MM.1S (cell line): ENCODE measurements around the gene PEDS1.

Source experiments
- DNase-seq: peaks from one replicate; pipeline ENCODE4 v3.0.0-alpha.2; 2015
- H2AFZ ChIP-seq: fragments of 300-600 bp; sonication (generic); 2 replicates; pipeline ENCODE4 v1.6.0; 2016; ENCODE audit warnings: antibody characterized with exemption, low read length
- H3F3A ChIP-seq: fragments of 300-600 bp; sonication (generic); 2 replicates; pipeline ENCODE4 v1.6.1; 2016; ENCODE audit warnings: mild to moderate bottlenecking, antibody characterized with exemption, low read length, moderate library complexity, mixed read lengths; ENCODE audit not compliant: insufficient read depth
- H3K27ac ChIP-seq: fragments of 300-600 bp; sonication (generic); 2 replicates; pipeline ENCODE4 v1.5.1; 2016; ENCODE audit warnings: mild to moderate bottlenecking, low read length
- H3K27me3 ChIP-seq: fragments of 300-600 bp; sonication (generic); replicated peaks from 2 replicates; pipeline ENCODE4 v1.6.0; 2016; ENCODE audit warnings: low read length; ENCODE audit not compliant: insufficient read depth
- H3K36me3 ChIP-seq: fragments of 300-600 bp; sonication (generic); replicated peaks from 2 replicates; pipeline ENCODE4 v1.6.1; 2016; ENCODE audit warnings: mild to moderate bottlenecking, low read length, mixed read lengths; ENCODE audit not compliant: insufficient read depth
- H3K4me1 ChIP-seq: fragments of 300-600 bp; sonication (generic); 2 replicates; pipeline ENCODE4 v1.6.1; 2016; ENCODE audit warnings: low read length, mixed read lengths
- H3K4me2 ChIP-seq: fragments of 300-600 bp; sonication (generic); 2 replicates; pipeline ENCODE4 v1.6.0; 2016; ENCODE audit warnings: low read depth, low read length
- H3K4me3 ChIP-seq: fragments of 300-600 bp; sonication (generic); 2 replicates; pipeline ENCODE4 v1.5.1; 2016; ENCODE audit warnings: low read length, mixed read lengths
- H3K79me2 ChIP-seq: fragments of 300-600 bp; sonication (generic); 2 replicates; pipeline ENCODE4 v1.6.1; 2016; ENCODE audit warnings: mixed run types, low read length, mixed read lengths
- H3K9ac ChIP-seq: fragments of 300-600 bp; sonication (generic); 2 replicates; pipeline ENCODE4 v1.6.1; 2016; ENCODE audit warnings: low read length, mixed read lengths
- H3K9me2 ChIP-seq: fragments of 300-600 bp; sonication (generic); replicated peaks from 2 replicates; pipeline ENCODE4 v1.6.1; 2016; ENCODE audit warnings: mild to moderate bottlenecking, low read length, mixed read lengths; ENCODE audit not compliant: insufficient read depth
- H3K9me3 ChIP-seq: fragments of 300-600 bp; sonication (generic); replicated peaks from 2 replicates; pipeline ENCODE4 v1.6.1; 2016; ENCODE audit warnings: mild to moderate bottlenecking, low read length, mixed read lengths; ENCODE audit not compliant: insufficient read depth
- H4K20me1 ChIP-seq: fragments of 300-600 bp; sonication (generic); 2 replicates; pipeline ENCODE4 v1.6.1; 2016; ENCODE audit warnings: mild to moderate bottlenecking, low read length, moderate library complexity, mixed read lengths; ENCODE audit not compliant: insufficient read depth
- CTCF ChIP-seq: fragments of 300-600 bp; sonication (generic); IDR thresholded peaks from 2 replicates; pipeline ENCODE4 v1.5.1; 2016; ENCODE audit warnings: antibody characterized with exemption, low read length, mixed read lengths
- EZH2 ChIP-seq: fragments of 300-600 bp; sonication (generic); optimal IDR thresholded peaks from 2 replicates; pipeline ENCODE3; 2017; ENCODE audit warnings: low read depth, mild to moderate bottlenecking, antibody characterized with exemption, low read length, mixed read lengths
- EZH2phosphoT487 ChIP-seq: fragments of 300-600 bp; sonication (generic); IDR thresholded peaks from 2 replicates; pipeline ENCODE4 v1.6.1; 2018; ENCODE audit warnings: antibody characterized with exemption, low read length

PEDS1 gene

GRCh38 chr20:50188287-50188688, 34.8 kb upstream of the PEDS1 start:
- H3K9me2 ChIP-seq, result no peaks in the 10 kb centered on the region
- no peak for DNase-seq
- no peaks in the 10 kb centered on the region for H4K20me1 ChIP-seq
- H2AFZ ChIP-seq, result no peak overlapping the region
- H3K4me3 ChIP-seq, result no peak overlapping the region
- no peaks in the 10 kb centered on the region for H3K9me3 ChIP-seq
- H3K79me2 ChIP-seq, result peaks cover 11% of the 10 kb centered on the region
- 0 out of 2 replicates have a peak, but pooled peaks cover 3% of the 10 kb centered on the region for H3F3A ChIP-seq
- H3K4me1 ChIP-seq, result peaks cover 5% of the 10 kb centered on the region; the same call in 1 of the 2 replicates
- no peak overlapping the region for H3K27ac ChIP-seq
- no peaks in the 10 kb centered on the region for H3K36me3 ChIP-seq
- H3K4me2 ChIP-seq, result no peak overlapping the region
- no peak overlapping the region for H3K9ac ChIP-seq
- TF ChIP-seq CTCF (no peak), EZH2phosphoT487 (no peak), EZH2 (no peak)
- peaks cover 24% of the 10 kb centered on the region for H3K27me3 ChIP-seq

GRCh38 chr20:50187403-50188051, 34.0 kb upstream of the PEDS1 start:
- H3K36me3 ChIP-seq, result no peaks in the 10 kb centered on the region
- no peak overlapping the region for H2AFZ ChIP-seq
- no peak for TF ChIP-seq CTCF
- TF ChIP-seq EZH2, result no peak
- no peak for TF ChIP-seq EZH2phosphoT487
- peaks cover 4% of the 10 kb centered on the region for H3K79me2 ChIP-seq
- no peak overlapping the region for H3K4me3 ChIP-seq
- H3K27ac ChIP-seq, result no peak overlapping the region
- no peaks in the 10 kb centered on the region for H4K20me1 ChIP-seq
- H3K4me2 ChIP-seq, result no peak overlapping the region
- H3K9me3 ChIP-seq, result no peaks in the 10 kb centered on the region
- DNase-seq, result no peak
- no peaks in the 10 kb centered on the region for H3K4me1 ChIP-seq
- 0 out of 2 replicates have a peak, but pooled peaks cover 3% of the 10 kb centered on the region for H3F3A ChIP-seq
- no peaks in the 10 kb centered on the region for H3K9me2 ChIP-seq
- H3K9ac ChIP-seq, result no peak overlapping the region
- peaks cover 24% of the 10 kb centered on the region for H3K27me3 ChIP-seq

GRCh38 chr20:50186987-50187402, 33.5 kb upstream of the PEDS1 start:
- Histone ChIP-seq H3F3A (0 out of 2 replicates have a peak, but pooled peaks cover 3% of the 10 kb centered on the region), H3K27ac (no peak overlapping the region), H2AFZ (no peak overlapping the region), H3K4me1 (no peaks in the 10 kb centered on the region), H3K36me3 (no peaks in the 10 kb centered on the region), H3K9me2 (no peaks in the 10 kb centered on the region), H3K4me2 (no peak overlapping the region), H3K27me3 (peaks cover 24% of the 10 kb centered on the region), H3K9ac (no peak overlapping the region), H3K4me3 (no peak overlapping the region), H3K9me3 (no peaks in the 10 kb centered on the region), H3K79me2 (no peaks in the 10 kb centered on the region), H4K20me1 (no peaks in the 10 kb centered on the region)
- no peak for TF ChIP-seq EZH2phosphoT487
- TF ChIP-seq EZH2, result no peak
- no peak for TF ChIP-seq CTCF
- DNase-seq, result no peak
